ENCODE results near the gene NYAP2. TPM values are rescaled to one million over a fixed set of nuclear protein-coding genes. Genes with fewer than 3 reads are reported as not detected.

The NYAP2 gene
- total RNA-seq, 1 experiment from 2014 or later, result not detected

DNA sequence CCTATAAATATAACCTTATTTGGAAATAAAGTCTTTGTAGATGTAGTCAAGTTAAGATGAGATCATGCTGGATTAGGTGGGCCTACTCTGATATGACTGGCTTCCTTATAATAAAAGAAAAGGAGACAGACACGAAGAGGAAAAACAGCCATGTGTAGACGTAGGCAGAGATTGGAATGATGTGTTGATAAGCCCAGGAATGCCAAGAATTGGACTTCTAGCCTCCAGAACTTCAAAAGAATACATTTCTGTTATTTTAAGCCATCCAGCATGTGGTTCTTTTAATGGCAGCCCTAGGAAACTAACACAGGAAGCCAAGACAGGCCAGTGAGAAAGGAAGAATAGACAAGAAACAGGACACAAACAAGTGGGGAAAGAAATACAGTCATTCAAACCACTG lies 68.6 kb downstream of the NYAP2 start:
- H3K36me3 ChIP-seq (ENCODE audit: insufficient read depth, low read length, poor library complexity, severe bottlenecking), result no peaks in the 10 kb centered on the region
- no peaks in the 10 kb centered on the region for H3K9me3 ChIP-seq (ENCODE audit: low read depth, low read length, poor library complexity, severe bottlenecking)
- ChIA-PET CTCF (no interaction called here), POLR2A (ENCODE audit: low non-redundant PET) (no interaction called here)
- BruUV-seq (replicated peaks), result no TSS peak
- no peaks in the 10 kb centered on the region for H3K4me1 ChIP-seq (ENCODE audit: insufficient read depth, low read length, poor library complexity, severe bottlenecking)
- TF ChIP-seq, protein P1, sequence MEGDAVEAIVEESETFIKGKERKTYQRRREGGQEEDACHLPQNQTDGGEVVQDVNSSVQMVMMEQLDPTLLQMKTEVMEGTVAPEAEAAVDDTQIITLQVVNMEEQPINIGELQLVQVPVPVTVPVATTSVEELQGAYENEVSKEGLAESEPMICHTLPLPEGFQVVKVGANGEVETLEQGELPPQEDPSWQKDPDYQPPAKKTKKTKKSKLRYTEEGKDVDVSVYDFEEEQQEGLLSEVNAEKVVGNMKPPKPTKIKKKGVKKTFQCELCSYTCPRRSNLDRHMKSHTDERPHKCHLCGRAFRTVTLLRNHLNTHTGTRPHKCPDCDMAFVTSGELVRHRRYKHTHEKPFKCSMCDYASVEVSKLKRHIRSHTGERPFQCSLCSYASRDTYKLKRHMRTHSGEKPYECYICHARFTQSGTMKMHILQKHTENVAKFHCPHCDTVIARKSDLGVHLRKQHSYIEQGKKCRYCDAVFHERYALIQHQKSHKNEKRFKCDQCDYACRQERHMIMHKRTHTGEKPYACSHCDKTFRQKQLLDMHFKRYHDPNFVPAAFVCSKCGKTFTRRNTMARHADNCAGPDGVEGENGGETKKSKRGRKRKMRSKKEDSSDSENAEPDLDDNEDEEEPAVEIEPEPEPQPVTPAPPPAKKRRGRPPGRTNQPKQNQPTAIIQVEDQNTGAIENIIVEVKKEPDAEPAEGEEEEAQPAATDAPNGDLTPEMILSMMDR (conservative IDR thresholded peaks at IDR 0.05; ENCODE audit: low read depth, low read length), result no peak
- no peak for TF ChIP-seq EZH2 (IDR thresholded peaks at IDR 0.05; ENCODE audit: borderline replicate concordance, low read depth, low read length, poor library complexity, severe bottlenecking)
- intact Hi-C loops (cut with micrococcal nuclease; ENCODE audit: unreplicated experiment), result no loop called here
- H3K27me3 ChIP-seq (replicated peaks; ENCODE audit: insufficient read depth, low read depth, low read length, poor library complexity), result no peaks in the 10 kb centered on the region
- H3K27ac ChIP-seq (ENCODE audit: low read depth, low read length, poor library complexity, severe bottlenecking), result no peak overlapping the region
- no peak for DNase-seq (ENCODE audit: low spot score)
- H3K4me3 ChIP-seq (ENCODE audit: low read depth, low read length, poor library complexity, severe bottlenecking), result no peak overlapping the region

DNA sequence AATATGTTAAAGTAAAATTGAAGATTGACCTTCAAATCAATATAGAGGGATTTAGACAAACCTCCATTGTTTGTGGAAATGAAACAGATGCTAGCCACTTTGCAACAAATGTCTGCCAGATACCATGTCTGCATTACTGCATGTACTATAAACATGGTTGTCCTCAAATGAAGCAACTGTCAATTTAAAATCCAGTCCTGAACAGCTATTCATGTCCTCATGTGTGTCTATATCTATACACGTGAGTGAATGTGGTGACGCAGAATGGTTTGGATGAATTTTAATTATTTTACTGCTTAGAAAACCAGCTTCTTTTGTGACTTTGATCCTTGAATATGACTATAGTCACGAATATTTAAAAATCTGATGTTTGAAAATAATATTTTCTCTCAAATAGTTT lies 71.5 kb downstream of the NYAP2 start:
- H3K36me3 ChIP-seq (ENCODE audit: insufficient read depth, low read length, poor library complexity, severe bottlenecking), result no peaks in the 10 kb centered on the region
- intact Hi-C loops (cut with micrococcal nuclease; ENCODE audit: unreplicated experiment), result no loop called here
- H3K27me3 ChIP-seq (replicated peaks; ENCODE audit: insufficient read depth, low read depth, low read length, poor library complexity), result no peaks in the 10 kb centered on the region
- TF ChIP-seq, protein P1 (conservative IDR thresholded peaks at IDR 0.05; ENCODE audit: low read depth, low read length), result no peak
- no peak for TF ChIP-seq EZH2 (IDR thresholded peaks at IDR 0.05; ENCODE audit: borderline replicate concordance, low read depth, low read length, poor library complexity, severe bottlenecking)
- DNase-seq (ENCODE audit: low spot score), result no peak
- H3K9me3 ChIP-seq (ENCODE audit: low read depth, low read length, poor library complexity, severe bottlenecking), result no peaks in the 10 kb centered on the region
- no peaks in the 10 kb centered on the region for H3K4me1 ChIP-seq (ENCODE audit: insufficient read depth, low read length, poor library complexity, severe bottlenecking)
- H3K27ac ChIP-seq (ENCODE audit: low read depth, low read length, poor library complexity, severe bottlenecking), result no peak overlapping the region
- BruUV-seq (replicated peaks), result no TSS peak
- no peak overlapping the region for H3K4me3 ChIP-seq (ENCODE audit: low read depth, low read length, poor library complexity, severe bottlenecking)
- ChIA-PET POLR2A (ENCODE audit: low non-redundant PET) (no interaction called here), CTCF (no interaction called here)

DNA sequence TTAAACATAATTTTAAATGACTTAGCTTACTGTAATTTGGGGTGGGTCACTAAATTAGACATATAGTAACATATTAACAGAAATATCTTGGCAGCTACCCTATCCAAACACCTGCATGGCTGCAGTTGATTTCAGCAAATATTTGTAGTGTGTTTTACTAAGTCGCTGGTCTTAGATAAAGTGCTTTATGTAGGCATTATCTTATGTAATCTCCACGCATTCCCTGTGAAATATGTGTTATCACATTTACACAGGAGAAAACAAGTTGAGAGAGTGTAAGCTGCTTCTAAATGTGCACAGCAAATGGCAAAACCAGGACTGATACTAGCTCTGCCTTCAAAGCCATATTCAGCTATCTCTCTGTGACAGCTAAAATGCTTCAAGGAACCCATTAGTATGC lies 72.0 kb downstream of the NYAP2 start:
- no peaks in the 10 kb centered on the region for H3K9me3 ChIP-seq (ENCODE audit: low read depth, low read length, poor library complexity, severe bottlenecking)
- TF ChIP-seq, protein P1 (conservative IDR thresholded peaks at IDR 0.05; ENCODE audit: low read depth, low read length), result no peak
- no peak for TF ChIP-seq EZH2 (IDR thresholded peaks at IDR 0.05; ENCODE audit: borderline replicate concordance, low read depth, low read length, poor library complexity, severe bottlenecking)
- no peaks in the 10 kb centered on the region for H3K27me3 ChIP-seq (replicated peaks; ENCODE audit: insufficient read depth, low read depth, low read length, poor library complexity)
- no peak for DNase-seq (ENCODE audit: low spot score)
- H3K4me1 ChIP-seq (ENCODE audit: insufficient read depth, low read length, poor library complexity, severe bottlenecking), result no peaks in the 10 kb centered on the region
- CTCF ChIA-PET, result no interaction called here
- no peak overlapping the region for H3K4me3 ChIP-seq (ENCODE audit: low read depth, low read length, poor library complexity, severe bottlenecking)
- no TSS peak for BruUV-seq (replicated peaks)
- intact Hi-C loops (cut with micrococcal nuclease; ENCODE audit: unreplicated experiment), result no loop called here
- H3K27ac ChIP-seq (ENCODE audit: low read depth, low read length, poor library complexity, severe bottlenecking), result no peak overlapping the region
- POLR2A ChIA-PET (ENCODE audit: low non-redundant PET), result no interaction called here
- H3K36me3 ChIP-seq (ENCODE audit: insufficient read depth, low read length, poor library complexity, severe bottlenecking), result no peaks in the 10 kb centered on the region

All from A673 (cell line).